Fibroblast of mammary gland (primary cell): ENCODE results near the gene SP6.

Experiments used
- DNase-seq: peaks from one replicate; pipeline ENCODE4 v3.0.0-alpha.2; 2010; ENCODE audit warnings: low read depth
- H3K4me3 ChIP-seq: 2 replicates; pipeline ENCODE4 v1.5.1; 2011; ENCODE audit warnings: low read depth, mild to moderate bottlenecking, low read length, moderate library complexity; ENCODE audit not compliant: control insufficient read depth
- CTCF ChIP-seq: conservative IDR thresholded peaks from 2 replicates; pipeline ENCODE4 v1.5.1; 2011; ENCODE audit warnings: low read depth, low read length, inconsistent platforms; ENCODE audit not compliant: control insufficient read depth, insufficient read depth

The SP6 gene

GRCh38 chr17:47801906-47802305, 49.1 kb downstream of the SP6 start:
- no peak for DNase-seq
- TF ChIP-seq CTCF, result no peak
- no peak overlapping the region for H3K4me3 ChIP-seq

GRCh38 chr17:47801176-47801765, 49.7 kb downstream of the SP6 start:
- no peak overlapping the region for H3K4me3 ChIP-seq
- TF ChIP-seq CTCF, result no peak
- DNase-seq, result no peak

GRCh38 chr17:47800686-47801085, 50.3 kb downstream of the SP6 start:
- no peak for TF ChIP-seq CTCF

GRCh38 chr17:47797797-47798196, 53.2 kb downstream of the SP6 start:
- no peak overlapping the region for H3K4me3 ChIP-seq
- no peak for DNase-seq
- TF ChIP-seq CTCF, result no peak

More at GRCh38 chr17:47800686-47801085, 50.3 kb downstream of the SP6 start:
- no peak overlapping the region for H3K4me3 ChIP-seq
- DNase-seq, result no peak
